Activated CD8-positive, alpha-beta T cell treated with anti-CD3 and anti-CD28 coated beads, Interleukin-2, amount 10 ng/mL, durations not matched to agents 7 days and 5 days (primary cell): ENCODE results near the gene SELENON. TPM values are rescaled to one million over a fixed set of nuclear protein-coding genes. Genes with fewer than 3 reads are reported as not detected.

Experiments
- ATAC-seq: fragments of 150-1000 bp; cut with Tn5 transposase; one replicate; pipeline ENCODE4 v1.10.0; 2021; ENCODE audit warnings: moderate library complexity
- CTCF ChIA-PET: fragments of 350-600 bp; sonication (Branson Sonifier 250); formaldehyde crosslinking; loops from one replicate; lab custom pipeline; 2021; ENCODE audit warnings: antibody characterized with exemption; lab: Charles Lee
- POLR2A ChIA-PET: fragments of 350-600 bp; sonication (Branson Sonifier 250); formaldehyde crosslinking; loops from one replicate; lab custom pipeline; 2021; ENCODE audit warnings: antibody characterized with exemption; lab: Charles Lee
- DNase-seq: peaks from one replicate; pipeline ENCODE4 v3.0.0-alpha.2; 2020
- H3K27ac Mint-ChIP-seq: one replicate; pipeline ENCODE4 v1.8.0; 2021; ENCODE audit warnings: mild to moderate bottlenecking, mixed read lengths
- H3K27me3 Mint-ChIP-seq: one replicate; pipeline ENCODE4 v1.8.0; 2021; ENCODE audit warnings: low read depth, mixed read lengths
- H3K36me3 Mint-ChIP-seq: one replicate; pipeline ENCODE4 v1.8.0; 2021; ENCODE audit warnings: low read depth, mixed read lengths
- H3K4me1 Mint-ChIP-seq: one replicate; pipeline ENCODE4 v1.8.0; 2021; ENCODE audit warnings: low read depth, mixed read lengths
- H3K4me3 Mint-ChIP-seq: one replicate; pipeline ENCODE4 v1.8.0; 2021; ENCODE audit warnings: mild to moderate bottlenecking, mixed read lengths
- H3K9me3 Mint-ChIP-seq: one replicate; pipeline ENCODE4 v1.8.0; 2022; ENCODE audit warnings: mixed read lengths; ENCODE audit not compliant: insufficient read depth
- total RNA-seq, 2 experiments: library from RNA; stranded (reverse); gene quantifications; one replicate each; pipeline ENCODE4 v1.2.3, GENCODE V29; 2021

The SELENON gene
- total RNA-seq, 2 experiments from 2014 or later: 4.5 to 5.1 TPM

- POLR2A ChIA-PET: no interaction called here
- Mint-ChIP-seq H3K27ac (no peak overlapping the region), H3K4me1 (no peaks in the 10 kb centered on the region), H3K27me3 (no peaks in the 10 kb centered on the region), H3K9me3 (no peaks in the 10 kb centered on the region), H3K4me3 (no peak overlapping the region), H3K36me3 (no peaks in the 10 kb centered on the region)
- ATAC-seq: no peak
- no peak for DNase-seq
- CTCF ChIA-PET: interaction anchor here (0.6 to 1.8 kb wide), 3 partner anchors 8 to 1531 kb away, joined by 4 to 6 read pairs (median 5); partner anchors contain the start of gene PAFAH2
Measured at GRCh38 chr1:25844536-25845337, 44.7 kb downstream of the SELENON start.

GRCh38 chr1:25845664-25846063 is 45.7 kb downstream of the SELENON start:
- ATAC-seq (no peak), DNase-seq (no peak)
- Mint-ChIP-seq H3K27me3 (no peaks in the 10 kb centered on the region), H3K36me3 (no peaks in the 10 kb centered on the region), H3K4me3 (no peak overlapping the region), H3K4me1 (no peaks in the 10 kb centered on the region), H3K27ac (no peak overlapping the region), H3K9me3 (no peaks in the 10 kb centered on the region)
- ChIA-PET POLR2A (no interaction called here), CTCF (interaction anchor here (0.6 to 1.8 kb wide), 4 partner anchors 9 to 1530 kb away, joined by 3 to 6 read pairs (median 4); partner anchors contain the start of gene PAFAH2)

GRCh38 chr1:25847929-25848328 is 47.9 kb downstream of the SELENON start:
- no peak for DNase-seq
- Mint-ChIP-seq H3K36me3 (no peaks in the 10 kb centered on the region), H3K9me3 (no peaks in the 10 kb centered on the region), H3K27me3 (no peaks in the 10 kb centered on the region), H3K4me3 (no peak overlapping the region), H3K4me1 (no peaks in the 10 kb centered on the region), H3K27ac (no peak overlapping the region)
- no peak for ATAC-seq
- ChIA-PET POLR2A (no interaction called here), CTCF (interaction anchor here (1.4 kb wide), 1 partner anchor 13 kb away, joined by 4 read pairs; no protein-coding TSS in a partner anchor)

- ATAC-seq (no peak), DNase-seq (no peak)
- Mint-ChIP-seq H3K27ac (no peak overlapping the region), H3K4me1 (no peaks in the 10 kb centered on the region), H3K9me3 (no peaks in the 10 kb centered on the region), H3K36me3 (no peaks in the 10 kb centered on the region), H3K27me3 (no peaks in the 10 kb centered on the region), H3K4me3 (no peak overlapping the region)
- ChIA-PET POLR2A (no interaction called here), CTCF (interaction anchor here (1.4 kb wide), 2 partner anchors 14 to 47 kb away, joined by 4 to 5 read pairs; no protein-coding TSS in a partner anchor)
Measured at GRCh38 chr1:25848531-25848930, 48.5 kb downstream of the SELENON start.

- Mint-ChIP-seq H3K36me3 (no peaks in the 10 kb centered on the region), H3K4me1 (peaks cover 17% of the 10 kb centered on the region)
Measured at GRCh38 chr1:25854554-25854953, 54.6 kb downstream of the SELENON start.

GRCh38 chr1:25856856-25857255 is 56.9 kb downstream of the SELENON start:
- H3K4me3 Mint-ChIP-seq: no peak overlapping the region

More at GRCh38 chr1:25854554-25854953, 54.6 kb downstream of the SELENON start:
- ChIA-PET POLR2A (no interaction called here), CTCF (interaction anchor here (1.0 to 1.6 kb wide), 3 partner anchors 17 to 143 kb away, joined by 3 to 5 read pairs (median 3); partner anchors contain the start of gene PAFAH2)
- Mint-ChIP-seq H3K27ac (no peak overlapping the region), H3K9me3 (no peaks in the 10 kb centered on the region), H3K4me3 (no peak overlapping the region), H3K27me3 (no peaks in the 10 kb centered on the region)
- ATAC-seq (no peak), DNase-seq (no peak)

GRCh38 chr1:25858494-25858893 is 58.5 kb downstream of the SELENON start:
- Mint-ChIP-seq H3K4me1 (peaks cover 27% of the 10 kb centered on the region), H3K27ac (peak overlapping the region; percentile 85), H3K36me3 (peaks cover 4% of the 10 kb centered on the region), H3K4me3 (peak overlapping the region; percentile 91), H3K27me3 (no peaks in the 10 kb centered on the region), H3K9me3 (no peaks in the 10 kb centered on the region)
- no peak for ATAC-seq
- ChIA-PET CTCF (interaction anchor here (0.8 kb wide), 1 partner anchor 139 kb away, joined by 3 read pairs; the partner anchor contains the start of gene PAFAH2), POLR2A (interaction anchor here (0.7 kb wide), 2 partner anchors 38 to 67 kb away, joined by 3 read pairs; partner anchors contain the start of gene MTFR1L)
- DNase-seq: no peak

More at GRCh38 chr1:25856856-25857255, 56.9 kb downstream of the SELENON start:
- POLR2A ChIA-PET: no interaction called here
- H3K9me3 Mint-ChIP-seq: no peaks in the 10 kb centered on the region
- H3K27ac Mint-ChIP-seq: no peak overlapping the region
- peaks cover 27% of the 10 kb centered on the region for H3K4me1 Mint-ChIP-seq
- ATAC-seq (no peak), DNase-seq (no peak)
- peaks cover 3% of the 10 kb centered on the region for H3K36me3 Mint-ChIP-seq
- no peaks in the 10 kb centered on the region for H3K27me3 Mint-ChIP-seq
- CTCF ChIA-PET: interaction anchor here (1.2 kb wide), 1 partner anchor 141 kb away, joined by 4 read pairs; the partner anchor contains the start of gene PAFAH2

- H3K27me3 Mint-ChIP-seq: no peaks in the 10 kb centered on the region
- ChIA-PET CTCF (interaction anchor here (0.8 kb wide), 1 partner anchor 139 kb away, joined by 3 read pairs; the partner anchor contains the start of gene PAFAH2), POLR2A (interaction anchor here (0.7 kb wide), 1 partner anchor 68 kb away, joined by 3 read pairs; no protein-coding TSS in a partner anchor)
- H3K9me3 Mint-ChIP-seq: no peaks in the 10 kb centered on the region
- peak within 1 kb of the TSS; percentile 92 for H3K27ac Mint-ChIP-seq
- H3K4me3 Mint-ChIP-seq: peak within 1 kb of the TSS; percentile 91
- peaks cover 27% of the 10 kb centered on the region for H3K4me1 Mint-ChIP-seq
- ATAC-seq (peak; percentile 98), DNase-seq (peak; percentile 91)
- peaks cover 4% of the 10 kb centered on the region for H3K36me3 Mint-ChIP-seq
Measured at GRCh38 chr1:25858906-25859789, 59.2 kb downstream of the SELENON start, which contains the start of gene AUNIP. AUNIP (minus strand) TSS chr1:25859457; CDS start chr1:25859357, 100 bp downstream.

GRCh38 chr1:25861316-25862286 is 61.6 kb downstream of the SELENON start:
- Mint-ChIP-seq H3K27ac (no peak overlapping the region), H3K36me3 (peaks cover 4% of the 10 kb centered on the region)

GRCh38 chr1:25862785-25863485 is 62.9 kb downstream of the SELENON start:
- peak overlapping the region; percentile 8 for H3K27ac Mint-ChIP-seq
- ChIA-PET CTCF (interaction anchor here (1.2 kb wide), 1 partner anchor 7 kb away, joined by 3 read pairs; no protein-coding TSS in a partner anchor), POLR2A (no interaction called here)
- H3K4me3 Mint-ChIP-seq: no peak overlapping the region
- no peaks in the 10 kb centered on the region for H3K9me3 Mint-ChIP-seq
- ATAC-seq (no peak), DNase-seq (no peak)
- no peaks in the 10 kb centered on the region for H3K27me3 Mint-ChIP-seq
- H3K4me1 Mint-ChIP-seq: peaks cover 23% of the 10 kb centered on the region
- H3K36me3 Mint-ChIP-seq: peaks cover 4% of the 10 kb centered on the region

More at GRCh38 chr1:25861316-25862286, 61.6 kb downstream of the SELENON start:
- H3K9me3 Mint-ChIP-seq: no peaks in the 10 kb centered on the region
- DNase-seq (no peak), ATAC-seq (no peak)
- ChIA-PET POLR2A (no interaction called here), CTCF (interaction anchor here (1.2 kb wide), 2 partner anchors 9 to 136 kb away, joined by 3 to 4 read pairs; partner anchors contain the start of gene PAFAH2)
- peaks cover 23% of the 10 kb centered on the region for H3K4me1 Mint-ChIP-seq
- H3K27me3 Mint-ChIP-seq: no peaks in the 10 kb centered on the region
- peak overlapping the region; percentile 38 for H3K4me3 Mint-ChIP-seq
